HCT116 (cell line): ENCODE measurements around the gene KCNH2. TPM values are rescaled to one million over a fixed set of nuclear protein-coding genes. Genes with fewer than 3 reads are reported as not detected.

Source experiments
- ATAC-seq: fragments of 200-7000 bp; cut with Tn5 transposase; 2 replicates; pipeline ENCODE4 v1.9.1; 2020; ENCODE audit warnings: mild to moderate bottlenecking, moderate library complexity
- BruUV-seq: library from RNA; stranded (reverse); fragments of 400-500 nt; replicated peaks from 2 replicates; lab custom pipeline; 2021; lab: Mats Ljungman, UMichigan
- CTCF ChIA-PET: fragments of 300-600 bp; sonication (Branson Sonifier 250); formaldehyde crosslinking; loops from one replicate; lab custom pipeline; 2021; ENCODE audit warnings: antibody characterized with exemption; lab: Charles Lee
- POLR2A ChIA-PET: fragments of 300-600, 350-600 bp; sonication (Branson Sonifier 250); formaldehyde crosslinking; loops from one replicate; lab custom pipeline; 2021; ENCODE audit warnings: antibody characterized with exemption; lab: Charles Lee
- RAD21 ChIA-PET, 2 experiments: fragments of 300-600 bp; sonication (Branson Sonifier 250); formaldehyde crosslinking; loops; one replicate each; lab custom pipeline; 2023; ENCODE audit warnings: low total read pairs in 2 of 2; ENCODE audit not compliant: uncharacterized antibody in 2 of 2, unreplicated experiment in 2 of 2, low non-redundant PET in 1 of 2; lab: Charles Lee
- DNase-seq: peaks from one replicate; pipeline ENCODE4 v3.0.0-alpha.2; 2010; ENCODE audit warnings: low read depth, low spot score
- H2AFZ ChIP-seq: fragments of 200-600 bp; shearing (Covaris generic), sonication (generic); 2 replicates; pipeline ENCODE4 v1.6.1; 2017; ENCODE audit warnings: low read depth, mixed run types, mixed read lengths, antibody characterized with exemption, low read length; ENCODE audit not compliant: poor library complexity, severe bottlenecking
- H3K27ac ChIP-seq: 2 replicates; pipeline ENCODE4 v1.5.1; 2012; ENCODE audit warnings: low read depth, low read length
- H3K27me3 ChIP-seq: fragments of 200-600 bp; sonication (generic); 2 replicates; pipeline ENCODE4 v1.6.1; 2016; ENCODE audit warnings: mixed run types, low read length, mixed read lengths; ENCODE audit not compliant: insufficient read depth
- H3K36me3 ChIP-seq, 2 experiments: fragments of 200-500 bp in 1 of 2; fragments of 200-600 bp in 1 of 2; sonication (Bioruptor generic) in 1 of 2; sonication (generic) in 1 of 2; 2 replicates each; pipeline versions ENCODE4 v1.5.1 to v1.6.1; 2014 to 2016; ENCODE audit warnings: low read length in 2 of 2, inconsistent platforms in 1 of 2, mixed read lengths in 1 of 2, mixed run types in 1 of 2; ENCODE audit not compliant: insufficient read depth in 2 of 2, control insufficient read depth in 1 of 2
- H3K4me1 ChIP-seq, 2 experiments: fragments of 200-600 bp in 1 of 2; sonication (generic) in 1 of 2; 2 replicates each; pipeline versions ENCODE4 v1.5.1 to v1.6.1; 2012 to 2017; ENCODE audit warnings: low read length in 2 of 2, inconsistent platforms in 1 of 2, mild to moderate bottlenecking in 1 of 2, mixed read lengths in 1 of 2, mixed run types in 1 of 2, moderate library complexity in 1 of 2; ENCODE audit not compliant: insufficient read depth in 2 of 2, control insufficient read depth in 1 of 2
- H3K4me2 ChIP-seq: fragments of 200-600 bp; sonication (generic); 2 replicates; pipeline ENCODE4 v1.6.1; 2017; ENCODE audit warnings: mixed run types, low read length, mixed read lengths
- H3K4me3 ChIP-seq, 2 experiments: fragments of 200-600 bp in 1 of 2; sonication (generic) in 1 of 2; replicated peaks in 1 of 2; 2 replicates each; pipeline ENCODE4 v1.5.1; 2011 to 2016; ENCODE audit warnings: low read length in 2 of 2, control low read depth in 1 of 2, low read depth in 1 of 2, mild to moderate bottlenecking in 1 of 2, mixed read lengths in 1 of 2, mixed run types in 1 of 2
- H3K79me2 ChIP-seq: fragments of 200-600 bp; sonication (generic); 2 replicates; pipeline ENCODE4 v1.6.1; 2017; ENCODE audit warnings: mild to moderate bottlenecking, mixed run types, low read length, moderate library complexity, mixed read lengths; ENCODE audit not compliant: insufficient read depth
- H3K9ac ChIP-seq: fragments of 200-600 bp; sonication (generic); 2 replicates; pipeline ENCODE4 v1.6.1; 2016; ENCODE audit warnings: low read length, mixed read lengths
- H3K9me2 ChIP-seq: fragments of 200-600 bp; sonication (generic), shearing (Covaris generic); 2 replicates; pipeline ENCODE4 v1.6.1; 2017; ENCODE audit warnings: mixed run types, mild to moderate bottlenecking, moderate library complexity; ENCODE audit not compliant: insufficient read depth
- H3K9me3 ChIP-seq, 2 experiments: fragments of 200-500 bp in 1 of 2; fragments of 200-600 bp in 1 of 2; sonication (Bioruptor generic) in 1 of 2; sonication (generic) in 1 of 2; 2 replicates each; pipeline ENCODE4 v1.6.1; 2014 to 2017; ENCODE audit warnings: low read length in 2 of 2, mixed read lengths in 2 of 2, inconsistent platforms in 1 of 2, low read depth in 1 of 2, mild to moderate bottlenecking in 1 of 2, mixed run types in 1 of 2, moderate library complexity in 1 of 2; ENCODE audit not compliant: control insufficient read depth in 1 of 2, insufficient read depth in 1 of 2
- H4K20me1 ChIP-seq: fragments of 200-600 bp; sonication (generic), shearing (Covaris generic); 2 replicates; pipeline ENCODE4 v1.6.1; 2017; ENCODE audit warnings: mixed run types, mild to moderate bottlenecking, moderate library complexity; ENCODE audit not compliant: insufficient read depth
- CBX3 ChIP-seq: IDR thresholded peaks from 2 replicates; pipeline ENCODE4 v1.6.1; 2012; ENCODE audit warnings: low read depth
- CEBPB ChIP-seq: IDR thresholded peaks from 2 replicates; pipeline ENCODE4 v1.6.1; 2012; ENCODE audit warnings: low read depth
- EGR1 ChIP-seq: IDR thresholded peaks from 2 replicates; pipeline ENCODE4 v1.6.1; 2012; ENCODE audit warnings: low read depth
- ELF1 ChIP-seq: IDR thresholded peaks from 2 replicates; pipeline ENCODE4 v1.6.1; 2012; ENCODE audit warnings: low read depth, borderline replicate concordance
- EZH2 ChIP-seq: fragments of 200-600 bp; sonication (generic); IDR thresholded peaks from 2 replicates; pipeline ENCODE4 v1.6.1; 2017; ENCODE audit warnings: antibody characterized with exemption, mixed run types
- EZH2phosphoT487 ChIP-seq: fragments of 200-600 bp; IDR thresholded peaks from 2 replicates; pipeline ENCODE4 v1.6.1; 2018; ENCODE audit warnings: antibody characterized with exemption, borderline replicate concordance
- JUND ChIP-seq: IDR thresholded peaks from 2 replicates; pipeline ENCODE4 v1.6.1; 2012
- POLR2A ChIP-seq: IDR thresholded peaks from 2 replicates; pipeline ENCODE4 v1.7.0; 2011; ENCODE audit warnings: borderline replicate concordance; ENCODE audit not compliant: insufficient read depth, insufficient read length; ENCODE audit errors: extremely low read depth
- POLR2AphosphoS5 ChIP-seq: IDR thresholded peaks from 2 replicates; pipeline ENCODE4 v1.6.1; 2011; ENCODE audit warnings: mild to moderate bottlenecking, low read depth, low read length, moderate library complexity
- SIN3A ChIP-seq: IDR thresholded peaks from 2 replicates; pipeline ENCODE4 v1.6.1; 2012; ENCODE audit warnings: low read depth
- SP1 ChIP-seq: IDR thresholded peaks from 2 replicates; pipeline ENCODE4 v1.6.1; 2012; ENCODE audit warnings: low read depth
- SRF ChIP-seq: IDR thresholded peaks from 2 replicates; pipeline ENCODE4 v1.6.1; 2012; ENCODE audit warnings: low read depth
- TCF7L2 ChIP-seq: IDR thresholded peaks from 2 replicates; pipeline ENCODE4 v1.7.0; 2011; ENCODE audit warnings: borderline replicate concordance, inconsistent platforms; ENCODE audit not compliant: insufficient read depth, insufficient read length; ENCODE audit errors: extremely low read depth
- YY1 ChIP-seq: IDR thresholded peaks from 2 replicates; pipeline ENCODE4 v1.6.1; 2011; ENCODE audit warnings: low read length, low read depth, moderate library complexity, mild to moderate bottlenecking; ENCODE audit not compliant: insufficient replicate concordance; ENCODE audit errors: extremely low read depth
- ZFX ChIP-seq: fragments of 450-650 bp; IDR thresholded peaks from 2 replicates; pipeline ENCODE4 v1.6.1; 2017
- ZNF274 ChIP-seq: fragments of 200-500 bp; sonication (Bioruptor generic); IDR thresholded peaks from 2 replicates; pipeline ENCODE4 v1.6.1; 2014; ENCODE audit warnings: mild to moderate bottlenecking, low read depth, low read length, inconsistent platforms
- intact Hi-C: fragments of 100-400 bp; cut with micrococcal nuclease; formaldehyde crosslinking; loops from 2 replicates; pipeline ENCODE4 v1.10.0; 2022
- total RNA-seq: library from RNA; stranded (reverse); gene quantifications from one replicate; pipeline ENCODE4 v1.2.1, GENCODE V29; 2021; ENCODE audit not compliant: unreplicated experiment
- TF ChIP-seq, protein P1 (sequence below), 3 experiments: fragments of 200-600 bp in 1 of 3; sonication (generic) in 1 of 3; IDR thresholded peaks in 2 of 3; conservative IDR thresholded peaks in 1 of 3; 2 replicates each; pipeline ENCODE4 v1.5.1; 2012 to 2017; ENCODE audit warnings: low read depth in 2 of 3, low read length in 2 of 3, antibody characterized with exemption in 1 of 3, borderline replicate concordance in 1 of 3, control low read depth in 1 of 3, mild to moderate bottlenecking in 1 of 3, mixed read lengths in 1 of 3, mixed run types in 1 of 3, moderate library complexity in 1 of 3; ENCODE audit not compliant: insufficient read depth in 1 of 3
- TF ChIP-seq, protein P2 (sequence below): IDR thresholded peaks from 2 replicates; pipeline ENCODE4 v1.6.1; 2012
- TF ChIP-seq, protein P3 (sequence below): IDR thresholded peaks from 2 replicates; pipeline ENCODE4 v1.6.1; 2011; ENCODE audit warnings: mild to moderate bottlenecking, low read length, moderate library complexity; ENCODE audit not compliant: insufficient replicate concordance; ENCODE audit errors: extremely low read depth
- TF ChIP-seq, protein P4 (sequence below): IDR thresholded peaks from 2 replicates; pipeline ENCODE4 v1.6.1; 2012

The KCNH2 gene
- total RNA-seq, 1 experiment from 2014 or later, result 9.7 TPM

DNA sequence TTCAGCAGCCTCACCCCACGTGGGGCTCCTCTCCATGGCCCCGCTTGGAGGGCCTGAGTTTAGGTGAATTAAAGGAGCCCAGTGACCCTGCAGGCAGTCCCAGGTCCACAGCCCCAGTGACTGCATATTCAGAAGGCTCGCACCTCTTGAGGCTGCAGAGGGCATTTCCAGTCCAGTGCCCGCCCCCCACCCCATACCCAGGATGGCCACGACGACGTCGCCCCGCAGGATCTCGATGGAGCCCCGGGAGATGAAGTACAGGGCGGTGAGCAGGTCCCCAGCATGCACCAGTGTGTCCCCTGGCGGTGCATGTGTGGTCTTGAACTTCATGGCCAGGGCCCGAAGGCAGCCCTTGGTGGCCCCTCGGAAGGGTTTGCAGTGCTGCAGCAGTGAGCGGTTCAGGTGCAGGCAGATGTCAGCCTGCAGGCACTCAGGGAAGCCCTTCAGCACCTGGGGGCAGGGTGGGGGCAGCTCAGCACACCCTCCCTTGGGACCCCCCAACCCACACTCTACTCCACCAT is 28.1 kb downstream of the KCNH2 start:
- DNase-seq (no peak), ATAC-seq (no peak)
- intact Hi-C loops, result no loop called here
- no peaks in the 10 kb centered on the region for H4K20me1 ChIP-seq
- H3K9ac ChIP-seq, result no peak overlapping the region
- H3K79me2 ChIP-seq, result no peaks in the 10 kb centered on the region
- no TSS peak for BruUV-seq
- no peaks in the 10 kb centered on the region for H3K9me2 ChIP-seq
- no peaks in the 10 kb centered on the region for H3K9me3 ChIP-seq
- H3K27me3 ChIP-seq, result no peaks in the 10 kb centered on the region
- POLR2A ChIA-PET, result no interaction called here
- H3K36me3 ChIP-seq, result no peaks in the 10 kb centered on the region
- CTCF ChIA-PET, result no interaction called here
- no peak overlapping the region for H2AFZ ChIP-seq
- RAD21 ChIA-PET, result no interaction called here
- H3K4me2 ChIP-seq, result no peak overlapping the region
- no peaks in the 10 kb centered on the region for H3K4me1 ChIP-seq
- H3K27ac ChIP-seq, result no peak overlapping the region
- H3K4me3 ChIP-seq, result no peak overlapping the region
- TF ChIP-seq, protein P1, sequence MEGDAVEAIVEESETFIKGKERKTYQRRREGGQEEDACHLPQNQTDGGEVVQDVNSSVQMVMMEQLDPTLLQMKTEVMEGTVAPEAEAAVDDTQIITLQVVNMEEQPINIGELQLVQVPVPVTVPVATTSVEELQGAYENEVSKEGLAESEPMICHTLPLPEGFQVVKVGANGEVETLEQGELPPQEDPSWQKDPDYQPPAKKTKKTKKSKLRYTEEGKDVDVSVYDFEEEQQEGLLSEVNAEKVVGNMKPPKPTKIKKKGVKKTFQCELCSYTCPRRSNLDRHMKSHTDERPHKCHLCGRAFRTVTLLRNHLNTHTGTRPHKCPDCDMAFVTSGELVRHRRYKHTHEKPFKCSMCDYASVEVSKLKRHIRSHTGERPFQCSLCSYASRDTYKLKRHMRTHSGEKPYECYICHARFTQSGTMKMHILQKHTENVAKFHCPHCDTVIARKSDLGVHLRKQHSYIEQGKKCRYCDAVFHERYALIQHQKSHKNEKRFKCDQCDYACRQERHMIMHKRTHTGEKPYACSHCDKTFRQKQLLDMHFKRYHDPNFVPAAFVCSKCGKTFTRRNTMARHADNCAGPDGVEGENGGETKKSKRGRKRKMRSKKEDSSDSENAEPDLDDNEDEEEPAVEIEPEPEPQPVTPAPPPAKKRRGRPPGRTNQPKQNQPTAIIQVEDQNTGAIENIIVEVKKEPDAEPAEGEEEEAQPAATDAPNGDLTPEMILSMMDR (IDR thresholded peaks at IDR 0.05 in 2 of 3, conservative IDR thresholded peaks at IDR 0.05 in 1 of 3; ENCODE audit: borderline replicate concordance in 1 of 3, insufficient read depth in 1 of 3, low read depth in 2 of 3, low read length in 2 of 3), result no peak
- TF ChIP-seq EZH2phosphoT487, result no peak
- TF ChIP-seq CBX3, result no peak
- TF ChIP-seq, protein P2, sequence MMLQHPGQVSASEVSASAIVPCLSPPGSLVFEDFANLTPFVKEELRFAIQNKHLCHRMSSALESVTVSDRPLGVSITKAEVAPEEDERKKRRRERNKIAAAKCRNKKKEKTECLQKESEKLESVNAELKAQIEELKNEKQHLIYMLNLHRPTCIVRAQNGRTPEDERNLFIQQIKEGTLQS, result no peak
- no peak for TF ChIP-seq ELF1
- no peak for TF ChIP-seq SIN3A
- TF ChIP-seq JUND, result no peak
- no peak for TF ChIP-seq SP1
- TF ChIP-seq EZH2, result no peak
- TF ChIP-seq, protein P3, sequence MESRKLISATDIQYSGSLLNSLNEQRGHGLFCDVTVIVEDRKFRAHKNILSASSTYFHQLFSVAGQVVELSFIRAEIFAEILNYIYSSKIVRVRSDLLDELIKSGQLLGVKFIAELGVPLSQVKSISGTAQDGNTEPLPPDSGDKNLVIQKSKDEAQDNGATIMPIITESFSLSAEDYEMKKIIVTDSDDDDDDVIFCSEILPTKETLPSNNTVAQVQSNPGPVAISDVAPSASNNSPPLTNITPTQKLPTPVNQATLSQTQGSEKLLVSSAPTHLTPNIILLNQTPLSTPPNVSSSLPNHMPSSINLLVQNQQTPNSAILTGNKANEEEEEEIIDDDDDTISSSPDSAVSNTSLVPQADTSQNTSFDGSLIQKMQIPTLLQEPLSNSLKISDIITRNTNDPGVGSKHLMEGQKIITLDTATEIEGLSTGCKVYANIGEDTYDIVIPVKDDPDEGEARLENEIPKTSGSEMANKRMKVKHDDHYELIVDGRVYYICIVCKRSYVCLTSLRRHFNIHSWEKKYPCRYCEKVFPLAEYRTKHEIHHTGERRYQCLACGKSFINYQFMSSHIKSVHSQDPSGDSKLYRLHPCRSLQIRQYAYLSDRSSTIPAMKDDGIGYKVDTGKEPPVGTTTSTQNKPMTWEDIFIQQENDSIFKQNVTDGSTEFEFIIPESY, result no peak
- TF ChIP-seq TCF7L2, result no peak
- TF ChIP-seq CEBPB, result no peak
- TF ChIP-seq, protein P4, sequence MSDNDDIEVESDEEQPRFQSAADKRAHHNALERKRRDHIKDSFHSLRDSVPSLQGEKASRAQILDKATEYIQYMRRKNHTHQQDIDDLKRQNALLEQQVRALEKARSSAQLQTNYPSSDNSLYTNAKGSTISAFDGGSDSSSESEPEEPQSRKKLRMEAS, result no peak
- no peak for TF ChIP-seq SRF
- no peak for TF ChIP-seq ZNF274
- no peak for TF ChIP-seq ZFX
- TF ChIP-seq POLR2A, result no peak
- no peak for TF ChIP-seq YY1
- TF ChIP-seq POLR2AphosphoS5, result no peak
- TF ChIP-seq EGR1, result no peak
